HG03108 (cell line): ENCODE results near the gene OGT.
"Not testable (repeated sequence)": the region's sequence is repeated elsewhere in the genome, so short reads cannot be mapped to it uniquely, and the experiment has no call there.

Experiments
- ATAC-seq: cut with Tn5 transposase; IDR thresholded peaks from one replicate; pipeline ENCODE4 v1.9.1; 2021; ENCODE audit warnings: moderate library complexity; ENCODE audit not compliant: unreplicated experiment

Gene OGT

GRCh38 chrX:71537743-71538142, 4.8 kb downstream of the OGT start:
- no peak for ATAC-seq

DNA sequence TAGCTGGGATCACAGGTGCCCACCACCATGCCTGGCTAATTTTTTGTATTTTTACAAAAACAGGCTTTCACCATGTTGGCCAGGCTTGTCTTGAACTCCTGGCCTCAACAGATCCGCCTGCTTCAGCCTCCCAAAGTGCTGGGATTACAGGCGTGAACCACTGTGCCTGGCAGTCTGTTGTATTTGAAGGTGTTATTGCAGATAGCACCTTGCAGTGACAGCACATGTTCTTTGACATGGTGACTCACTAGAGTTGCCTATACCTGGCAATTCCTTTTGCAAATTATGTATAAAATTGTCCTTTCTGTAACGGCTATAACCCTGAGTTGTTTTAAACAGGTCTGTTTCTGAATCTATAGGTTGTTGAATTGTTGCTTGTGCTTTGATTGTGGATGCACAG, 7.9 kb downstream of the OGT start:
- ATAC-seq, result peak; percentile 9

GRCh38 chrX:71541210-71542022, 8.5 kb downstream of the OGT start:
- ATAC-seq, result peak; percentile 77

GRCh38 chrX:71542411-71542810, 9.5 kb downstream of the OGT start:
- no peak for ATAC-seq

- no peak for ATAC-seq
Measured at GRCh38 chrX:71542825-71543224, 9.9 kb downstream of the OGT start.

DNA sequence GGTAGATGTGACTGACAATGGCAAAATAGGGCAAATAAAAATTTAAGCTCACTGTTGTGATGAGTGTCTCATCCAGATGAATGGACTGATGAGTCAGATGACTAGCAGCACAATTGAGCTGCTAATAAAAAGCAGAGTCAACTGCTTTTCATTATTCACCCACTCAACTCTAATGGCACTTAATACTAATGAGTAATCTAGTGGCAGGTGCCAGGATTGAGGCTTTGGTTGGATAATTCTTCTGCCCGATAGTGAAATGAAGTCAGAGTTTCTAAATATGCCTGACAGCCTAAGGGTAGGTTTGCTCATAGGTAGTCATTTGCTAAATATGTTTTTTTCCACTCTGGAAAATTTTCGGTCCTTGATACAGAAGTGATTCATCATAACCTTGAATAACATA, 10.4 kb downstream of the OGT start:
- ATAC-seq, result no peak

DNA sequence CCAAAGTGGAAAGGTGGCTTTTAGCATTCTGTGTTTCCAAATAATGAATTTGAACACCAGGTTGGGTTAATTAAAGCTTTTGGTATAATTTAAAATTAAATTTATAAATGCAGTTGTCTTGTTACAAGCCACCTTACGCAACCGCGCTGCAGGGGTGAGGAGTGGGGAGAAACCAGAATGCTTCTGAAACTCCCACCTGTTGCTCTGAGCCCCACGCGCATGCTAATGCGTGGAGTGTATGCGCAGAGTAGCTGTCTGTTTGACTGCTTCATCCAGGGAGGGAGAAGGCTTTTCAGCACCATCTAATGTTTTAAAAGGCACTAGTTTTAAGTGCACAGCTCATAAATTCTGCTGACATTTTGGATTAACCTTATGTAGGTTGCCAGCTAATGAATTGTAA, 12.5 kb downstream of the OGT start:
- ATAC-seq, result no peak

GRCh38 chrX:71546879-71547278, 14.0 kb downstream of the OGT start:
- ATAC-seq, result no peak

GRCh38 chrX:71547339-71547738, 14.4 kb downstream of the OGT start:
- no peak for ATAC-seq

GRCh38 chrX:71549986-71550385, 17.1 kb downstream of the OGT start:
- no peak for ATAC-seq

DNA sequence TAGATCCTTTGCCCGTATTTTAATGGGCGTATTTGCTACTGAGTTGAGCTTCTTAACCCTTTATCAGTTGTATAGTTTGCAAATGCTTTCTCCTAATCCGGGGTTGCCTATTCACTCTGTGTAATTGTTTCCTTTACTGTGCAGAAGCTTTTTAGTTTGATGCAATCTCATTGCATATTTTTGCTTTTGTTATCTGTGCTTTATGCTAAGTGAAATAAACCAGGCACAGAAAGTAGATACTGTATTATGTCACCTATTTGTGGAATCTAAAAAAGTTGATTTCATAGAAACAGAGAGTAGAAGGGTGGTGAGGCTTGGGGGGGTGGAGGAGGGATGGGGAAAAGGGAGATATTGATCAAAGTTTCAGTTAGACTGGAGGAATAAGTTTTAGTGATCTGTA, 17.7 kb downstream of the OGT start:
- no peak for ATAC-seq

- ATAC-seq, result no peak
Measured at GRCh38 chrX:71556036-71556435, 23.1 kb downstream of the OGT start.

GRCh38 chrX:71558920-71559319, 26.0 kb downstream of the OGT start:
- ATAC-seq, result no peak

GRCh38 chrX:71559773-71560172, 26.9 kb downstream of the OGT start:
- not testable (repeated sequence) for ATAC-seq

DNA sequence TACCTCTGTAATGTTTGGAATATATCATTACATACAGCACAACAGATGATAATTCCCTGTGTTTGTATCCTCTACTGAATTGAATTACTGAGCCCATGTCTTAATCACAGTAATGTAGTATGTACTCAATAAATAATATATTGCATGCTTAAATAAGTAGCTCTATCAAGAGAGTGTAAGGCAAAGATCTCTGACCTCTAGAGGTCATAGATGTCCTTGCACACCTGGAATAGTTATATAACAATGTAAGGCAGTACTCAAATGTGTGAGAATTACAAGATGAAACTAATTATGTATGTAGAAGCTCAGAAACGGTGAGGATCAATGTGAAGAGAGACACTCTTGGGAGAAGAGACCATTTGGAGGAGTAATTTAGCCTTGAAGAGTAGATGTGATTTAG, 31.0 kb downstream of the OGT start:
- no peak for ATAC-seq

DNA sequence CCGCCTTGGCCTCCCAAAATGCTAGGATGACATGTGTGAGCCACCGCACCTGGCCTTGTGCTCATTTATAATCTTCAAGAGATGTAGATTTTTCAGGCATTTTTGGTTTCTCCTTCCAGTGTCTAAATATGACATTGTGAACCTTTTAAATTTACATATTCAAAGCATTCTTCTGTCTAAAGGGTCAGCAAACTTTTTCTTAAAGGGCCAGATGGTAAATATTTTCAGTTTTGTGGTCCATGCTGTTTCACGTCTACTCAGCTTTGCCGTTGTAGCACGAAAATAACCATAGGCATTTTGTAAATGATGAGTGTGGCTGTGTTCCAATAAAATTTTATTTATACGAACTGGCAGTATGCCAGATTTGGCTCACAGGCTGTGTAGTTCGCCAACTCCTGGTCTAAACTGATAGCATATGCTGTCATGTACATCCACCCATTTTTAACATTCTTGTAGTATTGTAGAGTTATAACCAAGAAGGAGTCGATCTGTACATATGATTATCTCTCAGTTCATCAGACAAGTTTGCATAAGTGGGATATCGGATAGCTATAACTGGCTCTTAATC, 32.7 kb downstream of the OGT start:
- no peak for ATAC-seq

DNA sequence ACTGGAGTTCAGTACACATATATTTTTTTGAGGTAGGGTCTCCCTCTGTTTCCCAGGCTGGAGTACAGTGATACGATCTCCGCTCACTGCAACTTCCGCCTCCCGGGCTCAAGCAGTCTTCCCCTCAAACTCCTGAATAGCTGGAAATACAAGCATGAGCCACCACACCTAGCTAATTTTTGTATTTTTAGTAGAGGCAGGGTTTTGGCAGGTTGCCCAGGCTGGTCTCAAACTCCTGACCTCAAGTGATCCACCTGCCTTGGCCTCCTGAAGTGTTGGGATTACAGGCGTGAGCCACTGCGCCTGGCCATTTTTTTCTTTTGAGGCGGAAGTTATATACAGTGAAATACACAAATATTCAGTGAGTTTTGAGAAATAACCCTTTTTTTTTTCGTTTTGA, 38.5 kb downstream of the OGT start:
- not testable (repeated sequence) for ATAC-seq

GRCh38 chrX:71573590-71573989, 40.7 kb downstream of the OGT start:
- no peak for ATAC-seq

DNA sequence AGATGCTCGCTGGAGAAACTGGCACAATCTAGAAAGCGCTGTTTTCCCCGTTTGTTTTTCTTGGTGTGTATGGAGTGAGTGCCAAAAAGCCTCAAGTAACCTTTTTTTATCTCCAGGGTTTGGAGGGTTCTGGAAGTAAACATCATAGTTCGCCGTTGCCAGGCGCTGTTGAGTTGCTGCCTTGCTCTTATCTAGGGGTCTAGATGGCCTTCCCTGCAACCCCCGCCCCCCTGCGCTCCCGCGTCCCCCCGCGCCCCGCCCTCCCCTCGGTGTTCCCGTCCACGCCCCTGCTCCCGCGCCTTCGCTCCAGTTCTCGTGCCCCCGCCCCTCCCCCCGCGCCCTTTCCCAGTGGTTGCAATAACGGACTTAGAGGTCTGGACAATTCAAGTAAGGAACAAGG, 44.8 kb downstream of the OGT start:
- no peak for ATAC-seq

DNA sequence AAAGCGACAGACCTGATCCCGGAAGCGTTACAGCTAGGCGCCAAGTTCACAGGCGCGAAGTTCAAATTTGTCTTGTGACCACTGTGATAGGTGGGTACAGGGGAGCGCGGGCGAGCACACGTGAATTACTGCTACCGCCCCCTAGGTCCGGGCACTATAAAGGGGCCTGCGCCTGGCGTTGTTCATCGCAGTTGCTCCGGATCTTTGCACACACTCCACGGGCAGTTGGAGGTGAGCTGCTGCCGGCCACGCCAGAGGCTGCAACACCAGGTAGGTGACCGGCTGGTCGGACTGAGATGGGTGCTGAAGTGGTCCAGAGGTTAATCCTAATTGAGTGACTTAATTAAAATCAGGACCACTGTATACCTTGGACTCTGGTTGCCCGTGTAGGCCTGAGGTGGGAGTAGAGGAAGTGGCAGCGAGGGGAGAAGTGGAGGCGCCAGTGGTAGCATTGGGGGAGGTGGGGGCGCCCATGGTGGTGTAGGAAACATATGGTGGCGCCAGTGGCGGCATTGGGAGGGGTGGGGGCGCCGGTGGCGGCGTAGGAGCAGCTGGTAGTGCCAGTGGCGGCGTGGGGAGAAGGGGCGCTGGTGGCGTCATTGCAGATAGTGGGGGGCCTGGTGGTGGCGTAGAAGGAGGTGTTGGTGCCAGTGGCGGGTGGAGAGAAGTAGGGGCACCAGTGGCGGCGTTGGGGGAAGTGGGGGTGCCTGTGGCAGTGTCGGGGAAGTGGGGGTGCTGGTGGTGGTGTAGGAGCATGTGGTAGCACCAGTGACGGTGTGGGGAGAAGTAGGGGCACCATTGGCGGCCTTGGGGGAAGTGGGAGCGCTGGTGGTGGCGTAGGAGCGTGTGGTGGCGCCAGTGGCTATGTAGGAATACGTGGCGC, 45.6 kb downstream of the OGT start, which contains the start of gene GCNA:
Gene GCNA, plus strand, starts transcription at position 185 of the 883 bp plus-strand sequence. CDS start 2,385 bp downstream, outside the sequence.
- no peak for ATAC-seq

- ATAC-seq, result no peak
Measured at GRCh38 chrX:71579136-71579989, 46.5 kb downstream of the OGT start.
